GM15510 (cell line): ENCODE measurements around the gene MAP3K4.

Experiments used
- POLR2A ChIP-seq: IDR thresholded peaks from 3 replicates; pipeline ENCODE4 v1.6.1; 2011; ENCODE audit warnings: borderline replicate concordance; ENCODE audit not compliant: insufficient read length; ENCODE audit errors: extremely low read depth

The MAP3K4 gene

DNA sequence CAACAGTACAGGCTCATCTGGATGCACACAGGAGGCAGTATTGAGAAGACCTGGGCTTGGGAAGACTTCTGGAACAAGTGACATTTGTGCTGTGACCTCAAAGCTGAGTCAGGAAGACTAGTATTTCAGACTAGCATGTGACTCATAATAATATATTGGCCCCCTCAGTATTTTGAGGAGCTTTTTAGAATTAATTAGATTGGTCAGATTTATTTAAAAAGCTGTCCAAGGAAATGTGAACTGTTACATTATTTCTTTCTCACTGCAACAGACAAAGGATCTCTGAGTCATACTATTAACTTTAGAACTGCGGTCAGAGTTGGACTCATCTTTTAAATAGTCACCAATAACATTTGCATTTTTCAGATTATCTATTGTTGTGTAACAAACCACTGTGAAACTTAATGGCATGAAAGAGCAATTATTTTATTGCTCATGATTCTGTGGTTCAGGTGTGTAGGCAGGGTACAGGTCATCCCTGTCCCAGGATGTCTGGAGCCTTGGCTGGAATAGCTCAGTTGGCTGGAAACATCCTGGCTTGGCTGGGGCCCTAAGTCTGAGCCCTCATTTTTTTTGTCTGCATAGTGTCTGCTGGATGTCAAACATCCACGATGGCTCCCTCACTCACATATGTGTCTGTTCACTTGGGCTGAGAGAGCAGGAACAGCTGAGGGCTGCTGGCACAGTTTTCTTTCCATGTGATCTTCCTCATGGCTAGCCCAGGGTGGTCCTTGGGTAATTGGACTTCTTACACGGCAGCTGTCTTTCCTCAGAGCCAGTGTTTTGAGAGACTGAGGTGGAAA, 46.9 kb downstream of the MAP3K4 start:
- no peak for TF ChIP-seq POLR2A

GRCh38 chr6:161041274-161041673, 49.7 kb downstream of the MAP3K4 start:
- TF ChIP-seq POLR2A, result no peak

- TF ChIP-seq POLR2A, result no peak
Observed at GRCh38 chr6:161044335-161044734, 52.8 kb downstream of the MAP3K4 start.

DNA sequence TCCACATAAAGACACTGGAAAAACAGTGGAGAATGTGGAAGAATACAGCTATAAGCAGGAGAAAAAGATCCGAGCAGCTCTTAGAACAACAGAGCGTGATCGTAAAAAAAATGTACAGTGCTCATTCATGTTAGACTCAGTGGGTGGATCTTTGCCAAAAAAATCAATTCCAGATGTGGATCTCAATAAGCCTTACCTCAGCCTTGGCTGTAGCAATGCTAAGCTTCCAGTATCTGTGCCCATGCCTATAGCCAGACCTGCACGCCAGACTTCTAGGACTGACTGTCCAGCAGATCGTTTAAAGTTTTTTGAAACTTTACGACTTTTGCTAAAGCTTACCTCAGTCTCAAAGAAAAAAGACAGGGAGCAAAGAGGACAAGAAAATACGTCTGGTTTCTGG, 57.1 kb downstream of the MAP3K4 start:
- TF ChIP-seq POLR2A, result no peak

- TF ChIP-seq POLR2A, result no peak
Observed at GRCh38 chr6:161050134-161050765, 58.7 kb downstream of the MAP3K4 start.

GRCh38 chr6:161053103-161053502, 61.5 kb downstream of the MAP3K4 start:
- TF ChIP-seq POLR2A, result no peak

- TF ChIP-seq POLR2A, result no peak
Observed at GRCh38 chr6:161054876-161055275, 63.3 kb downstream of the MAP3K4 start.

GRCh38 chr6:161056451-161056850, 64.9 kb downstream of the MAP3K4 start:
- no peak for TF ChIP-seq POLR2A

GRCh38 chr6:161057103-161058091, 65.8 kb downstream of the MAP3K4 start:
- no peak for TF ChIP-seq POLR2A

GRCh38 chr6:161058741-161059140, 67.2 kb downstream of the MAP3K4 start:
- TF ChIP-seq POLR2A, result no peak

GRCh38 chr6:161061576-161061975, 70.0 kb downstream of the MAP3K4 start:
- TF ChIP-seq POLR2A, result no peak

DNA sequence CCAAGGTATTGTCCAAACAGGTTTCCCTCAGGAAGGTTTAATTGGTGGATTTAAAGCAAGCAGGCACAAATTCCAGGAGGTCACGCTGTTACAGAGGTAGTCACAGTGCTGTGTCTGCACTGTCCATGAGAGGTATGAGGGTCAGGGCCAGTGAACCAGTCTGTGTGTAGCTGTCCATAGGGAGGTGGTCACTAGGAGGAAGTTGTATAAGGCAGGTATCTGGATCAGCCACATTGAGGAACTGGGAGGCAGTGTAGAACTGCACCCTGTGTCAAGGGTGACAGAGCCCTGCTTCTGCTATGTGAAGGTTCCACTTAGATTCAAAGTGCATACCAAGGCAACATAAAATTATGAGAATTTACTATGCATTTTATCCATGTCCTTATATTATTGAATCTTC, 73.3 kb downstream of the MAP3K4 start:
- no peak for TF ChIP-seq POLR2A

DNA sequence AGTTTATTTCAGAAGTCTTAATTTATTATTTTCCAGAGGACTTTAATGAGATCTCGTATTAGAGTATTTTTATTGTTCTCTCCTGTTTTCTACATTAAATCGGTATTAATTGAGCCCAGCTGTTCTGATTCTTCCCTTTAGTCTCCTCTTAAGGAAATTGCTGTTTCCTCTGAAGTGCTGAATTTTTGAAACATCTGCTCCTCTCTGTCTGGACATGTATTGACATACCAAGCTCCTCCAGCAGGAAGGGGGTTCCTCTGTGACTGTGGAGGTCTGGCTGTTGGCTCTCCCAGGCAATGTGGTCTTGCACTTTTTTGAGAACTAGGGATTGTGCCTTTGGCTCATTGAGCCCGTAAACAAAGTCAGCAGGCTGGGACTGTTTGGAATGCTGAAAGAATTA, 74.9 kb downstream of the MAP3K4 start:
- no peak for TF ChIP-seq POLR2A

DNA sequence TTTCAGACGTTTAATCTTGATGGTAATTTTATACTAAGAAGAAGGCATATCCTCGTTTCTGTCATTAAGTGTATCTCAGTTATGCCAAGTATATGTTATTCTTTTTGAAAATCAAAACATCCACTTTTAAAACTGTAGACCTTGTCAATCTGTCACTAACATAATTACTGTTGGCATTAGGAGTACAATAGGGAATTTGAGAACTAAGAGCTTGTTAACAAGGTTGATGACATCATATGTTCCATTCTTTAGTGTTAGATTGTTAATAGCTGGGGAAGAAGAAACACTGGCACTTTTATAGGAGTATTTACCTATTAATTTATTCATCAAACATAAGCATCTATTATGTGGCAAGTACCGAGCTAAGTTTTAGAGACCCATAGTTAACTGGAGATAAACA, 76.2 kb downstream of the MAP3K4 start:
- no peak for TF ChIP-seq POLR2A

DNA sequence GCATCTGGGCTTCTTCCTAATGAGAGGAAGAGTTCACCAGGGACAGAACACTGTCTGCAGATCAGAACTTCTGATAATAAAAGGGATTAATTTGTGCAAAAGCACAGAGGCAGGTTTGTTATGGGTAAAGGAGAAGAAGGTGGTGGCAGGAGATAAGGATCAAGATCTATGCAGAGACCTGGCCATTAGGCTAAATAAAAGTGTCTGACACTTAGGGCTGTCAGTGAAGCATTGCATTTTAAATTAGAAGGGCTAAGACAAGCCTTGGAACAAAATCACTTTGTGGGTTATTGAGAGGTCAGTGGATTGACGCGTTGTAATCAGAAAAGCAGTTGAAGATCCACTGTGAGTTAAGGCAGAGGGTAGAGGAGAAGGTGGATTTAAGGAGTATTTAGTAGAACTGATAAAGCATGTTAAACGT, 76.8 kb downstream of the MAP3K4 start:
- TF ChIP-seq POLR2A, result no peak

DNA sequence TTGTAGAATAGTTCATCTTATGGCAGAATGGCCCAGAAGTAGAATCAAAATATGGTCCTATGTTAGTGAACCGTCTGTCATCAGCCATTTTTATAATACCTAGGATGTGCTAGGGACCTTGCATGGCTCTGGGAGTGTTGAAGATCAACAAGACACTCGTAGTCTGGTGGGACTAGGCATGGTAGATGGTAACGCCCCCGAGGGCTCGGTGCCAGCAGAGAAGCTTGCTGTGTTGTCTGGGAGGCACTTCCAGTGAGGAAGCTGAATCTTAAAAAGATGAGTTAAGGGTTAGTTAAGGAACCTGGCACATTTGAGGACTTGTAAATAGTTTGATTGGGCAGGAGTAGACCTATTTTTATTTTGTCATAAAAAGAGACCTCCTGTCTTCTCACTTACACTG, 82.4 kb downstream of the MAP3K4 start:
- no peak for TF ChIP-seq POLR2A

- TF ChIP-seq POLR2A, result no peak
Observed at GRCh38 chr6:161074496-161075121, 83.0 kb downstream of the MAP3K4 start.
